ENCODE measurements around the gene HSF2.

DNA sequence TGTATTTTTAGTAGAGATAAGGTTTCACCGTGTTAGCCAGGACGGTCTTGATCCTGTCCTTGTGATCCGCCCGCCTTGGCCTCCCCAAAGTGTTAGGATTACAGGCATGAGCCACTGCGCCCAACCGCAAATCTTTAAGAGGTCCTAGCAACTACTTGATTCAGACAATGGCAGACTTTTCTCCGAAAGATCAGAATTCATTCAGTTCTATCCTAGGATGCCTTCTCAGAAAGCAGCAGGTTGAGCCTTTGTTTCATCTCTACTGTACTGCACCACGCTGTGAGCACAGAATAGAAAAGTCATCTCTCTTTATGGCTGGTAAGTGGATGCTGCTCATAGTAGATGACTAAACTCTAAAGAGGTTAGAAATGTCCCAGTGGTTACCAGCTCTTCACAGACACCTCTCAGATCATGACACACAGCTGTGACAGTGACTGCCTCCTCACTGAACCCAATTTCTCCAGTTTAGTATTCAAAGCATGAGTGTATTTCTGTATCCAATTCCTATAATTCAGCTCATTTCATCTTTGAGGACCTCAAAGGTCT is 6.0 kb upstream of the HSF2 start:
- TF ChIP-seq, protein P1, sequence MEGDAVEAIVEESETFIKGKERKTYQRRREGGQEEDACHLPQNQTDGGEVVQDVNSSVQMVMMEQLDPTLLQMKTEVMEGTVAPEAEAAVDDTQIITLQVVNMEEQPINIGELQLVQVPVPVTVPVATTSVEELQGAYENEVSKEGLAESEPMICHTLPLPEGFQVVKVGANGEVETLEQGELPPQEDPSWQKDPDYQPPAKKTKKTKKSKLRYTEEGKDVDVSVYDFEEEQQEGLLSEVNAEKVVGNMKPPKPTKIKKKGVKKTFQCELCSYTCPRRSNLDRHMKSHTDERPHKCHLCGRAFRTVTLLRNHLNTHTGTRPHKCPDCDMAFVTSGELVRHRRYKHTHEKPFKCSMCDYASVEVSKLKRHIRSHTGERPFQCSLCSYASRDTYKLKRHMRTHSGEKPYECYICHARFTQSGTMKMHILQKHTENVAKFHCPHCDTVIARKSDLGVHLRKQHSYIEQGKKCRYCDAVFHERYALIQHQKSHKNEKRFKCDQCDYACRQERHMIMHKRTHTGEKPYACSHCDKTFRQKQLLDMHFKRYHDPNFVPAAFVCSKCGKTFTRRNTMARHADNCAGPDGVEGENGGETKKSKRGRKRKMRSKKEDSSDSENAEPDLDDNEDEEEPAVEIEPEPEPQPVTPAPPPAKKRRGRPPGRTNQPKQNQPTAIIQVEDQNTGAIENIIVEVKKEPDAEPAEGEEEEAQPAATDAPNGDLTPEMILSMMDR (IDR thresholded peaks at IDR 0.05) = no peak
- TF ChIP-seq POLR2A (IDR thresholded peaks at IDR 0.05) = no peak

Data from esophagus squamous epithelium (tissue), 4 donors.